ENCODE results near the gene C1QTNF1. TPM values are rescaled to one million over a fixed set of nuclear protein-coding genes. Genes with fewer than 3 reads are reported as not detected.

Gene C1QTNF1
- total RNA-seq, 1 donor from 2014 or later = 9.4 TPM

- Mint-ChIP-seq H3K27me3 (peaks cover 28% of the 10 kb centered on the region), H3K36me3 (no peaks in the 10 kb centered on the region)
These were observed 72.5 kb downstream of the C1QTNF1 start for GRCh38 chr17:79096477-79096876.

DNA sequence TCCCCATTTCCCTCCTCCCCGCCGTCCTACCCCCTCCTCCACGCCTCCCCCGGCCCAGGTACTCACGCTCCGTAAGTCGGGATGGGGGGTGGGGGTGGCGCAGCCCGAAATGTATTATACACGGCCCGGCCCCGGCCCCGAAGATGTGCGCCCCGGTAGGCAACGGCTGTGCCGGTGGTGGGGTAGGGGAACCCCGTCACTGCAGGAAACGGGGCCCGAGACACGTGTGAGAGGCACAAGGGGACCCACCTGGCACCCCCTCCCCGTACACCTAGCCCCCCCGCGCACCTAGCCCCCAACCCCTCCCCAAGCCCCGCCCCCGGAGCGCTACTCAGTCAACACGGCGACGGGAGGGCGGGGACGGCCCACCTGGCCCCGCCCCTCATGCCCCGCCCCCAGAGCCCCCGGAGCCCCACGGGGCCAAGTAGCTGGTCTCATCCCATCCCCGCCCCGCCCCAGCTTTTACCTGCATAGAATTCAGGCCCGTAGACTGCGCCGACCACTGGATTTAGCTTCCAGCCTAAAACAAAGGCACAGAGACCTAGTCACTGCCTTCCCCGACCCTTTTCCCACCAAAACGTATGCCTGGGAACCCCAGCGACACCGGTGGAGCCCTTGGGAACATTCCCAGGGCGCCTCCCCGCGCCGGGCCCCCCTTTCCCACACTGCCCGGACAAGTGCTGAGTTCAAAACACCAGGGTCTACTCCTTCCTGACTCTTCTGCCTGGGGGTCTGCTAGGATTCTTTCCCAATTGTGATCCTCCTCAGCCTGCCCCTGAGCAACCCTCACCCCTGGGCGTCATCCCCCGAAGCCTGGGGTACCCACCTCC lies 73.5 kb downstream of the C1QTNF1 start:
- Mint-ChIP-seq H3K27me3 (peaks cover 26% of the 10 kb centered on the region), H3K4me3 (no peak overlapping the region), H3K27ac (no peak overlapping the region), H3K36me3 (no peaks in the 10 kb centered on the region), H3K9me3 (no peaks in the 10 kb centered on the region), H3K4me1 (ENCODE audit: unreplicated experiment) (peaks cover 2% of the 10 kb centered on the region)
- DNase-seq (ENCODE audit: extremely low spot score, unreplicated experiment) = no peak
- TF ChIP-seq CTCF (conservative IDR thresholded peaks at IDR 0.05) = no peak

More at GRCh38 chr17:79096477-79096876, 72.5 kb downstream of the C1QTNF1 start:
- Mint-ChIP-seq H3K4me3 (no peak overlapping the region), H3K27ac (no peak overlapping the region), H3K4me1 (ENCODE audit: unreplicated experiment) (peaks cover 5% of the 10 kb centered on the region), H3K9me3 (no peaks in the 10 kb centered on the region)
- no peak for TF ChIP-seq CTCF (conservative IDR thresholded peaks at IDR 0.05)
- DNase-seq (ENCODE audit: extremely low spot score, unreplicated experiment) = no peak

- Mint-ChIP-seq H3K36me3 (no peaks in the 10 kb centered on the region), H3K9me3 (no peaks in the 10 kb centered on the region), H3K27me3 (peaks cover 25% of the 10 kb centered on the region), H3K4me3 (no peak overlapping the region), H3K27ac (no peak overlapping the region), H3K4me1 (ENCODE audit: unreplicated experiment) (no peaks in the 10 kb centered on the region)
- TF ChIP-seq CTCF (conservative IDR thresholded peaks at IDR 0.05) = no peak
- DNase-seq (ENCODE audit: extremely low spot score, unreplicated experiment) = no peak
These were observed 74.4 kb downstream of the C1QTNF1 start for GRCh38 chr17:79098282-79098867.

Other genes with a start within 250 kb of the C1QTNF1 start
- 18.8 and 30.3 TPM in 2 replicates for gene CYTH1, start 241.9 kb upstream of the C1QTNF1 start, total RNA-seq (ENCODE audit: low replicate concordance)
- gene USP36, start 183.4 kb upstream of the C1QTNF1 start, total RNA-seq (ENCODE audit: low replicate concordance) = 53.4 and 58.6 TPM in 2 replicates
- gene CEP295NL, start 121.0 kb upstream of the C1QTNF1 start, total RNA-seq (ENCODE audit: low replicate concordance) = 3.8 and 4.4 TPM in 2 replicates
- gene TIMP2, start 98.8 kb upstream of the C1QTNF1 start, total RNA-seq (ENCODE audit: low replicate concordance) = 125 and 192 TPM in 2 replicates
- gene LGALS3BP, start 44.2 kb upstream of the C1QTNF1 start, total RNA-seq (ENCODE audit: low replicate concordance) = 154 and 202 TPM in 2 replicates
- gene CANT1, start 14.4 kb upstream of the C1QTNF1 start, total RNA-seq (ENCODE audit: low replicate concordance) = 75.1 and 105 TPM in 2 replicates
- gene ENGASE, start 50.7 kb downstream of the C1QTNF1 start, total RNA-seq (ENCODE audit: low replicate concordance) = 45.0 and 72.6 TPM in 2 replicates